HG03342 (cell line): ENCODE data around the gene MEIOSIN.
A peak's percentile ranks its signal among the peaks of the same experiment; 100 is the strongest.
"Not testable (repeated sequence)": the region's sequence is repeated elsewhere in the genome, so short reads cannot be mapped to it uniquely, and the experiment has no call there.

Experiments used
- ATAC-seq: cut with Tn5 transposase; IDR thresholded peaks from one replicate; pipeline ENCODE4 v1.9.1; 2021; ENCODE audit warnings: mild to moderate bottlenecking, moderate library complexity; ENCODE audit not compliant: unreplicated experiment

The MEIOSIN gene

DNA sequence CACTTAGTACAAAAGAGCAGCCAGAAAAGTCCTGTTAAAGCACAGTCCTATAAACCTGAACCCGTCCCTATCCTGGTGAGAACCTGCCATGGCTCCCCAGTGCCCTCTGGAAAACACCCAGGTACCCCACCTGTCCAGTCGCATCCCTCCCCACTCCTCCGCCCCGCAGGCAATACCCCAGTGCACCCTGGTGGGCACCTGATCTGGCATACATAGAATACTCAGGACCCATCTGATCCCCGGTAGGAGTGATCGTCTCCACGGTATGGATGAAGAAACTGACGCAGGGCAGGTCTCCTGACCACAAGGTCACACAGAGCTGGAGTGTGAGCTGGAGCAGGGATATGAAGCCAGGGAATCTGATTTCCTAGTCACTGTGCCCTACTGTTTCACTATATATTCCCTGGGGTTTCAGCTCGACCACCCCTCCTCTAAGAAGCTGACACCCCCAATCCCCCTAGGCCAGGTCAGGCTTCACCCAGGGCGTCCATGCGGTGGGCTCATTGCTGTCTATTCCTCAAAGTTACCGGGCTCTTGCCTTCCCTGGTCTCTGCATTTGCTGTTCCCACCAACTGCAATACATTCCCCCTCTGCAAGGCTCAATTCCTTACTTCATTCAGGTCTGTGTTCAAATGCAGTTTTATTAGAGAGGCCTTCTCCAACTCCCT lies 15.1 kb upstream of the MEIOSIN start:
- no peak for ATAC-seq

DNA sequence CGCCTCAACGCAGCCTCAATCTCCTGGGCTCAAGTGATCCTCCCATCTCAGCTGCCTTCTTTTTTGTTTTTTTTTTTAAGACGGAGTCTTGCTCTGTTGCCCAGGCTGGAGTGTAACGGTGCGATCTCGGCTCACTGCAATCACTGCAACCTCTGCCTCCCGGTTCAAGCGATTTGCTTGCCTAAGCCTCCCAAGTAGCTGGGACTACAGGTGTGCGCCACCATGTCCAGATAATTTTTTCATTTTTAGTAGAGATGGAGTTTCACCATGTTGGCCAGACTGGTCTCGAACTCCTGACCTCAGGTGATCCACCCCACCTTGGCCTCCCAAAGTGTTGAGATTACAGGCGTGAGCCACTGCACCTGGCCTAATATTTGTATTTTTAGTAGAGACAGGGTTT lies 13.2 kb upstream of the MEIOSIN start:
- not testable (repeated sequence) for ATAC-seq

- ATAC-seq: not testable (repeated sequence)
These were observed 4.6 kb upstream of the MEIOSIN start for GRCh38 chr19:45728683-45729082.

DNA sequence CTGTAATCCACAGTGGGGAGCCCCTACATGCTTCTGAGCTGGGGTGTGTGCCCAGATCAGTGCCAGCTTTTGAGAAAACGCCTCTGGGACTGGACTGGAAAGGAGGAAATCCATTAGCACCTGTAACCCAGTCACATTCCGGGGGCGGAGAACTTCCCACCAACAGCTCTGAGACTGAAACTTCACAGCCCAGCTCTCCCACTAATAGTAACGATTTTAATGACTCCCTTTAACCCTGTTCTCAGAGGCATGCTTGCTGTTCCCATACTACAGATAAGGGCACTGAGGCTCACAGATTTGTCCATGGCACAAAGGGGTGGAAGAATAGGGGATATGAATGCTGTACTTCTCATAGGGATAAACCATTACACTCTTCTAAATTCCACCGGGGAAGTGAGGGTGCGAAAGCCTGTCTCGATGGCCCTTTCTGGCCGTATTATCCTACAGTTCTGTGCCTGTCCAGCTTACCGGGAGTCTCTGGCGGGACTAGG lies 3.4 kb upstream of the MEIOSIN start:
- no peak for ATAC-seq

GRCh38 chr19:45730368-45731288 lies 2.6 kb upstream of the MEIOSIN start, which contains the start of gene FBXO46:
FBXO46 (minus strand) TSS chr19:45730896; CDS start chr19:45713495, 17,401 bp downstream.
- peak; percentile 82 for ATAC-seq

GRCh38 chr19:45739498-45740439 lies 6.5 kb downstream of the MEIOSIN start:
- no peak for ATAC-seq

GRCh38 chr19:45742969-45743368 lies 9.7 kb downstream of the MEIOSIN start:
- ATAC-seq: no peak

DNA sequence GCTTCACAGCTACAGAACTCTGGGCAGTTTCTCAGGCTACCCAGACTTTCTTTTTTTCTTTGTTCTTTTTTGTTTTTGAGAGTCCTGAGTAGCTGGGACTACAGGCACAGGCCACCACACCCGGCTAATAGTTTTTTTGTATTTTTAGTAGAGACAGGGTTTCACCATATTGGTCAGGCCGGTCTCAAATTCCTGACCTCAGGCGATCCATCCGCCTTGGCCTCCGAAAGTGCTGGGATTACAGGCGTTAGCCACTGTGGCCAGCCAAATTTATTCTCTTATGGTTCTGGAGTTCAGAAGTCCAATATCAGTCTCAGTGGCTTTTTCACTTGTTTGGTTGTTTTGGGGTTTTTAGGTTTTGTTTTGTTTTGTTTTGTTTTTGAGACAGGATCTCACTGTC lies 12.4 kb downstream of the MEIOSIN start:
- ATAC-seq: no peak

GRCh38 chr19:45746866-45747265 lies 13.6 kb downstream of the MEIOSIN start:
- no peak for ATAC-seq

DNA sequence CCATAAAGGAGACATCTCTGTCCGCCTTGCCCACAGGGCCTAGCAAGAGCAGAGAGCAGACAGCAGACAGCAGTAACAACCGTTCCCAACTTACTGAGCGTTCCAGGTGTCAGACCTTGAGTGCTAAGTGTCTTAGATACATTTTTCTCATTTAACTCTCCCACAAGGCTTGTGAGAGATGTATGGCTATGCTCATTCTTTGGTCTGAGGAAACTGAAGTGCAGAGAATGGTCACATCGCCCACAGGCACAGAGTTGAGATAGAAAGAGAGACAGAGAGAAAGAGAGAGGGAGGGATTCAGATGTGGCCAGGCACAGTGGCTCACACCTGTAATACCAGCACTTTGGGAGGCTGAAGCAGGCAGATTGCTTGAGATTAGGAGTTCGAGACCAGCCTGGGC lies 14.3 kb downstream of the MEIOSIN start:
- no peak for ATAC-seq

GRCh38 chr19:45751483-45751882 lies 18.2 kb downstream of the MEIOSIN start:
- ATAC-seq: not testable (repeated sequence)

DNA sequence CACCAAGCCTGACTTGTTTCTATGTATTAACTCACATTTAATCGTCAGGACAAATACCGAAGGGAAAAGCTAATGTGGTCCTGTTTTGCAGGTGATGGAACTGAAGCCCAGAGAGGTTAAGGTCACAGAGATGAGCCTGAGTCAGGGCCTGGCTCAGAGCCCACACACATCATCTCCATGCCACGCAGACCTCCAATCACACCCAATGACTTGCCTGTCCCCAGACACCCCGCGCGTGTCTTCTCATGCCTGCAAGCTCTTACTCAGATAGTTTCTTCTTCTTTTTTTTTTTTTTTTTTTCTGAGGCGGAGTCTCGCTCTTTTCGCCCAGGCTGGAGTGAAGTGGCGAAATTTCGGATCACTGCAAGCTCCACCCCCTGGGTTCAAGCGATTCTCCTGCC lies 19.4 kb downstream of the MEIOSIN start:
- ATAC-seq: no peak

- ATAC-seq: no peak
These were observed 20.3 kb downstream of the MEIOSIN start for GRCh38 chr19:45753548-45753947.

GRCh38 chr19:45754323-45754722 lies 21.1 kb downstream of the MEIOSIN start:
- no peak for ATAC-seq

GRCh38 chr19:45757695-45758094 lies 24.5 kb downstream of the MEIOSIN start:
- no peak for ATAC-seq

- no peak for ATAC-seq
These were observed 25.7 kb downstream of the MEIOSIN start for GRCh38 chr19:45758921-45759320.

GRCh38 chr19:45761714-45762113 lies 28.5 kb downstream of the MEIOSIN start:
- ATAC-seq: no peak

GRCh38 chr19:45762870-45763631 lies 29.8 kb downstream of the MEIOSIN start:
- ATAC-seq: no peak

DNA sequence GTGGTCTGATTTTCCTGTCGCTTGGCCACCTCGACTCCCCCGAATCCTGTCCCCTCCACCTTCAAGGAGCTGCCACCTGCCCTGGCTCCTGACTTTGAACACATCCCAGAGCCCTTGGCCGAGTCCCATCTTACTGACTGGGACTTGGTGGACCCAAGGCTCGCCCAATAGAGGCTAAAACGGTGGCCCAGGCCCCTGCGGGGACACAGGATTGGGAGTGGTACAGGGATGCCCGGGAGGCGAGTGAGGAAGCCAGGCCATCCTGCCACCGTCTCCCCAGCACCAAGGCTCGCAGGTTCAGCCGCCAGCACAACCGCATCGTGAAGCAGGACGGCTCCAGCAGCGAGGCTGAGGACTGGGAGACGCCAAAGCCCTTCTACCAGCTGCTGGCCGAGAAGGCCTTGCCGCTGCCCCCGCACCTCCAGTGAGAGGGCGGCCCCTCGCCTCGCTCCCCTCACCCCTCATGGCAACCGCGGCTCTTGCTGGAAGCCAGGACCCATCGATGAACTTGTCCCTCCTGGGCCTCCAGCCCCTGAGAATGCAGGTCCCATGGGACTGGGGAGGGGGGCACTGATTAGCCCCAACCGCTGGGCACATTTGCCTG lies 30.6 kb downstream of the MEIOSIN start:
- ATAC-seq: no peak

- ATAC-seq: no peak
These were observed 31.2 kb downstream of the MEIOSIN start for GRCh38 chr19:45764475-45764874.
